Loucy (cell line): ENCODE measurements around the gene DDO.

Experiments
- H2AFZ ChIP-seq: fragments of 200-600 bp; sonication (generic); 2 replicates; pipeline ENCODE4 v1.6.0; 2016; ENCODE audit warnings: antibody characterized with exemption, mild to moderate bottlenecking, low read length, moderate library complexity
- H3F3A ChIP-seq: fragments of 200-600 bp; 2 replicates; pipeline ENCODE4 v1.6.0; 2016; ENCODE audit warnings: antibody characterized with exemption, low read depth, mild to moderate bottlenecking
- H3K27me3 ChIP-seq: fragments of 200-600 bp; sonication (generic); 2 replicates; pipeline ENCODE4 v1.6.1; 2014; ENCODE audit warnings: low read length, mild to moderate bottlenecking; ENCODE audit not compliant: insufficient read depth, poor library complexity, severe bottlenecking
- H3K36me3 ChIP-seq: fragments of 200-600 bp; sonication (generic); 2 replicates; pipeline ENCODE4 v1.6.1; 2016; ENCODE audit warnings: low read length; ENCODE audit not compliant: insufficient read depth
- H3K4me1 ChIP-seq: fragments of 200-600 bp; sonication (generic); 2 replicates; pipeline ENCODE4 v1.5.1; 2014; ENCODE audit warnings: low read length, mild to moderate bottlenecking; ENCODE audit not compliant: insufficient read depth, poor library complexity, severe bottlenecking
- H3K4me2 ChIP-seq: fragments of 200-600 bp; sonication (generic); 2 replicates; pipeline ENCODE4 v1.6.0; 2014; ENCODE audit warnings: antibody characterized with exemption, low read length, low read depth, mild to moderate bottlenecking; ENCODE audit not compliant: poor library complexity, severe bottlenecking
- H3K4me3 ChIP-seq: fragments of 200-600 bp; sonication (generic); 2 replicates; pipeline ENCODE4 v1.5.1; 2014; ENCODE audit warnings: low read length, mild to moderate bottlenecking, mixed read lengths; ENCODE audit not compliant: poor library complexity, severe bottlenecking
- H3K79me2 ChIP-seq: fragments of 200-600 bp; sonication (generic); 2 replicates; pipeline ENCODE4 v1.6.1; 2014; ENCODE audit warnings: low read length; ENCODE audit not compliant: insufficient read depth
- H3K9ac ChIP-seq: fragments of 200-600 bp; sonication (generic); 2 replicates; pipeline ENCODE4 v1.6.0; 2014; ENCODE audit warnings: mild to moderate bottlenecking, low read depth, low read length, moderate library complexity; ENCODE audit not compliant: poor library complexity, severe bottlenecking
- H3K9me2 ChIP-seq: fragments of 200-600 bp; sonication (generic); replicated peaks from 2 replicates; pipeline ENCODE4 v1.6.1; 2016; ENCODE audit warnings: low read depth, low read length, mixed read lengths
- H3K9me3 ChIP-seq: fragments of 200-600 bp; sonication (generic); 2 replicates; pipeline ENCODE4 v1.6.1; 2014; ENCODE audit warnings: mild to moderate bottlenecking, antibody characterized with exemption, low read length, low read depth; ENCODE audit not compliant: insufficient read depth
- H4K20me1 ChIP-seq: fragments of 200-600 bp; sonication (generic); 2 replicates; pipeline ENCODE4 v1.6.0; 2014; ENCODE audit warnings: antibody characterized with exemption, low read length, mild to moderate bottlenecking; ENCODE audit not compliant: insufficient read depth, poor library complexity, severe bottlenecking
- CTCF ChIP-seq: fragments of 200-600 bp; sonication (generic); conservative IDR thresholded peaks from 2 replicates; pipeline ENCODE4 v1.5.1; 2014; ENCODE audit warnings: mild to moderate bottlenecking, antibody characterized with exemption, low read length
- EZH2phosphoT487 ChIP-seq: fragments of 200-600 bp; IDR thresholded peaks from 2 replicates; pipeline ENCODE4 v1.6.1; 2018; ENCODE audit warnings: antibody characterized with exemption, mild to moderate bottlenecking, moderate library complexity, borderline replicate concordance

Gene DDO

GRCh38 chr6:110412360-110412759, 3.0 kb downstream of the DDO start:
- no peak for TF ChIP-seq CTCF
- TF ChIP-seq EZH2phosphoT487: no peak
- Histone ChIP-seq H3K9ac (no peak overlapping the region), H3K9me2 (no peaks in the 10 kb centered on the region), H3K4me3 (no peak overlapping the region), H4K20me1 (no peaks in the 10 kb centered on the region), H3K9me3 (no peaks in the 10 kb centered on the region), H3K36me3 (no peaks in the 10 kb centered on the region), H3K79me2 (no peaks in the 10 kb centered on the region), H3F3A (no peaks in the 10 kb centered on the region), H3K4me2 (no peak overlapping the region), H2AFZ (no peak overlapping the region), H3K4me1 (no peaks in the 10 kb centered on the region), H3K27me3 (no peaks in the 10 kb centered on the region)

- no peak for TF ChIP-seq CTCF
- no peak for TF ChIP-seq EZH2phosphoT487
- Histone ChIP-seq H3K9me2 (no peaks in the 10 kb centered on the region), H3F3A (no peaks in the 10 kb centered on the region), H3K27me3 (no peaks in the 10 kb centered on the region), H3K4me1 (no peaks in the 10 kb centered on the region), H3K4me2 (no peak overlapping the region), H3K9me3 (no peaks in the 10 kb centered on the region), H3K79me2 (no peaks in the 10 kb centered on the region), H3K9ac (no peak overlapping the region), H4K20me1 (no peaks in the 10 kb centered on the region), H2AFZ (no peak overlapping the region), H3K36me3 (no peaks in the 10 kb centered on the region), H3K4me3 (no peak overlapping the region)
Measured at GRCh38 chr6:110410511-110410910, 4.9 kb downstream of the DDO start.

- no peaks in the 10 kb centered on the region for H3K27me3 ChIP-seq
- no peak overlapping the region for H3K9ac ChIP-seq
- H3K79me2 ChIP-seq: no peaks in the 10 kb centered on the region
- no peaks in the 10 kb centered on the region for H3K9me3 ChIP-seq
- H3F3A ChIP-seq: no peaks in the 10 kb centered on the region
- H3K9me2 ChIP-seq: no peaks in the 10 kb centered on the region
- TF ChIP-seq EZH2phosphoT487: no peak
- TF ChIP-seq CTCF: no peak
- no peaks in the 10 kb centered on the region for H4K20me1 ChIP-seq
- no peak overlapping the region for H3K4me2 ChIP-seq
- H3K4me1 ChIP-seq: no peaks in the 10 kb centered on the region
- H3K36me3 ChIP-seq: no peaks in the 10 kb centered on the region
- no peak overlapping the region for H3K4me3 ChIP-seq
- no peak overlapping the region for H2AFZ ChIP-seq
Measured at GRCh38 chr6:110409794-110410193, 5.6 kb downstream of the DDO start.
